KG1 (cell line): ENCODE data around the gene TAS2R14.

Experiments used
- DNase-seq: peaks from one replicate; lab custom pipeline; 2025; lab: John Stamatoyannopoulos, UW

The TAS2R14 gene, protein sequence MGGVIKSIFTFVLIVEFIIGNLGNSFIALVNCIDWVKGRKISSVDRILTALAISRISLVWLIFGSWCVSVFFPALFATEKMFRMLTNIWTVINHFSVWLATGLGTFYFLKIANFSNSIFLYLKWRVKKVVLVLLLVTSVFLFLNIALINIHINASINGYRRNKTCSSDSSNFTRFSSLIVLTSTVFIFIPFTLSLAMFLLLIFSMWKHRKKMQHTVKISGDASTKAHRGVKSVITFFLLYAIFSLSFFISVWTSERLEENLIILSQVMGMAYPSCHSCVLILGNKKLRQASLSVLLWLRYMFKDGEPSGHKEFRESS

GRCh38 chr12:10939163-10939562 is at the start of gene TAS2R14:
Gene TAS2R14, minus strand, starts transcription at chr12:10939263. Its CDS starts 56 bp downstream, at chr12:10939207.
- no peak for DNase-seq

GRCh38 chr12:10986812-10987211 is 47.7 kb upstream of the TAS2R14 start, which contains the start of gene TAS2R50:
Gene TAS2R50, minus strand, starts transcription at chr12:10986912. Its CDS starts 52 bp downstream, at chr12:10986860.
- no peak for DNase-seq

- DNase-seq = no peak
Measured at GRCh38 chr12:10982244-10982643, 43.2 kb upstream of the TAS2R14 start.

DNA sequence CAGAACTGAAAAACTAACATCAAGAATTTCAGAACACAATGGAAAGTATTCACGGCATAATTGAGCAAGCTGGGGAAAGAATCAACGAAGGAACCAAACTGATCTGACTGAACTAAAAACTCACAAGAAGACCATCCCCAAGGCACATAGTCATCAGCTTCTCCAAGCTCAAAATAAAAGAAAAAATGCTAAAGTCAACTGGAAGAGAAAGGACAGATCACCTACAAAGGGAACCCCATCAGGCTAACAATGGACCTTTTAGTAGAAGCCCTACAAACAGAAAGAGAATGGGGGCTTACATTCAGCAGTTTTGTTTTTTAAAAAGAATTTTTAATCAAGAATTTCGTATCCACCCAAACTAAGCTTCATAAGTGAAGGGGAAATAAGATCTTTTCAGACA is 35.9 kb upstream of the TAS2R14 start:
- no peak for DNase-seq

DNA sequence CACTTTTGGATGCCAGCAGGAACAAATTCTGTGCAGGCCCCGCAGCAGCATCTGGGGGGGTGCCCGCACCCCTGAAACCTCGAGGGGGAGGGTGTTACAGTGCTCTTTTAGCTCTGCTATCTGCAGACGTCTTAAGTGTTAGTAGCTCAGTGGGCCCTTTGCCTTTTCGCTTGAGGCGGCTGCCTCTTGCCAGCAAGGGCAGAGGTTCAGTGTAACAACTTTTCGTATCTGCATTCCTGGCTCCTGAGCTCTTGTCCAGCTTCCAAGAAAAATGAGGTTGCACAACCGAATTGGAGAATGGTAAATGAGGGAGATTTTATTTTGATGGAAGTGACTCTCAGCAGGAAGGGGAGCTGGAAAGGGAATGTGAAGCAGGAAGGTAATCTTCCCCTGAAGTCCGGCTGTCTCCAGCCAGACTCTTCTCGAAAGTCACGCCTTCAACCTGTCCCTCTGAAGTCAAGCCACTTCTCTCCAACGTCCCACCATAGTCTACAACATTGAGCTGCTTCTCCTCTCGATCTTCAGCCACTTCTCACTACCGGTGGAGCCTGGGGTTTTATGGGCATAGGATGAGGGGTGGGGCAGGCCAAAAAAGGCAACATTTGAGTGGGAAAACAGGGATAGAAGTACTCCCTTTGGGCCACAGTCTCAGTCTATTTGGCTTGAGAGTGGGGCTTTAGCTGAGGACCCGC is 29.8 kb upstream of the TAS2R14 start:
- no peak for DNase-seq

GRCh38 chr12:10967409-10967808 is 28.3 kb upstream of the TAS2R14 start:
- DNase-seq = no peak

- no peak for DNase-seq
Measured at GRCh38 chr12:10966314-10966713, 27.3 kb upstream of the TAS2R14 start.

- DNase-seq = no peak
Measured at GRCh38 chr12:10965476-10965875, 26.4 kb upstream of the TAS2R14 start.

GRCh38 chr12:10960211-10960610 is 21.1 kb upstream of the TAS2R14 start:
- no peak for DNase-seq

- DNase-seq = no peak
Measured at GRCh38 chr12:10959804-10960203, 20.7 kb upstream of the TAS2R14 start.

GRCh38 chr12:10957741-10958140 is 18.7 kb upstream of the TAS2R14 start:
- DNase-seq = no peak

DNA sequence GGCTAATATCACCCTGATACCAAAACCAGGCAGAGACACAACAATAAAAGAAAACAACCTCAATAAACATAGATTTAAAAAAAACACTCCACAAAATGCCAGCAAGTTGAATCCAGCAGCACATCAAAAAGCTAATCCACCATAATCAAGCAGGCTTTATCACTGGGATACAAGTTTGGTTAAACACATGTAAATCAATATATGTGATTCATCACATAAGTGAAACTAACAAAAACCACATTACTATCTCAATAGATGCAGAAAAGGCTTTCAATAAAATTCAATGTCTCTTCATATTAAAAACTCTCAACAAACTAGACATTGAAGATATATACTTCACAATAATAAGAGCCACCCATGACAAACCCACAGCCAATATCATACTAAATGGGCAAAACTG is 17.0 kb upstream of the TAS2R14 start:
- no peak for DNase-seq

GRCh38 chr12:10952645-10953044 is 13.6 kb upstream of the TAS2R14 start:
- no peak for DNase-seq

DNA sequence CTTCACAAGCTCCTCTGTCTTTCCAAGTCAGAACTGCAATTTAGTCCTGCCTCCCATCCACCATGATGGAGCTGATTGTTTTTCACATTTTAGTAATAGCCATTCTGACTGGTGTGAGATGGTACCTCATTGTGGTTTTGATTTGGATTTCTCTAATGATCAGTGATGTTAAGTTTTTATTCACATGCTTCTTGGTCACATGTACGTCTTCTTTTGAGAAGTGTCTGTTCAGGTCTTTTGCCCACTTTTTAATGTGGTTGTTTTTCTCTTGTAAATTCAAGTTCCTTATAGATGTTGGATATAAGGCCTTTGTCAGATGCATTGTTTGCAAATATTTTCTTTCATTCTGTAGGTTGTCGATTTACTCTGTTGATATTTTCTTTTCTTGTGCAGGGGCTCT is 4.1 kb upstream of the TAS2R14 start:
- DNase-seq = no peak

GRCh38 chr12:10941916-10942607 is 3.0 kb upstream of the TAS2R14 start:
- no peak for DNase-seq

GRCh38 chr12:10941369-10941768 is 2.3 kb upstream of the TAS2R14 start:
- DNase-seq = no peak

DNA sequence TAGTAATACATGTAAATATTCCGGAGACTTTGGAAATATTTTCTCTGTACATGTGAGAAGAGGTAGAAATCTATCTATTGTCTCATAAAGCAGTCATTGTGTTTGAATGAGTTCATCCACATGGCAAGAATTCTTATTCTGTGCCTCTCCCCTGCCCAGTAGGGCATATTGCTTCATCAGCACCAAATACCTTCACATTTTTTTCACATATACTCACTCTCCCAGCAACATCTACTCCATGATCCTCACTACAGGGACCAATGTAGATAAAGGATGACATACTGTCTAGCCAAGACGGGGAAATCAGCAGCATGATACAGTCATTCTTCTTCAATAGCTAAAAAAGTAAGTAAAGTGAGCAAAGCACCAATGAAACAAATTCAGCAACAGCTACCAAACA is 1.3 kb upstream of the TAS2R14 start:
- no peak for DNase-seq

- no peak for DNase-seq
Measured at GRCh38 chr12:10936506-10936905, 2.6 kb downstream of the TAS2R14 start.

DNA sequence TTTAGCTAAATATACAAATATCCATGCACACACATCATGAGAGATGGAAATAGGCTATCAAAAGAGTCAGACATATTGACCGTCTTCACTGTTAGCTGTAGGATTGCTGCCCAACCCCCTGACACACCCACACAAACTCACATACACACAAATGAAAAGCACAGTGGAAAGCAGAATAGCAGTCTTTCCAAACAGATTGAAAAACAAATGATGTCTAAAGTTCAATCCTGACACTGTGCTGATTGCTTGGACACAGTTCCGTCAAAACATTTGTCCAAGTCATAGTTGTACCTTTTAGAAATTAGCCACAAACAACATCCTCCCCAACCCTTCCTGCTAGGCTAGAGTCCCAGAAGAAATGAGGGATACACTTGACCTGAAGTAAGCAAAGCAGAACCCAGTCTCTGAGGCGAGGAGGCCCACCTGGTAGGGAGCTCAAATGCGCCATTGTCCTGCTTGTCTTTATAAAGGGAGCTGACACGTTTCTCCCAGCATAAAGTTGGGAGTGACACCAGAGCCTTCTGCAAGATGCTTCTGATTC is 10.2 kb downstream of the TAS2R14 start, which contains the start of gene PRH2:
Gene PRH2, plus strand, starts transcription at position 491 of the 541 bp plus-strand sequence. Its CDS starts 38 bp downstream, at position 529.
- DNase-seq = no peak

- DNase-seq = no peak
Measured at GRCh38 chr12:10926269-10926668, 12.8 kb downstream of the TAS2R14 start.

DNA sequence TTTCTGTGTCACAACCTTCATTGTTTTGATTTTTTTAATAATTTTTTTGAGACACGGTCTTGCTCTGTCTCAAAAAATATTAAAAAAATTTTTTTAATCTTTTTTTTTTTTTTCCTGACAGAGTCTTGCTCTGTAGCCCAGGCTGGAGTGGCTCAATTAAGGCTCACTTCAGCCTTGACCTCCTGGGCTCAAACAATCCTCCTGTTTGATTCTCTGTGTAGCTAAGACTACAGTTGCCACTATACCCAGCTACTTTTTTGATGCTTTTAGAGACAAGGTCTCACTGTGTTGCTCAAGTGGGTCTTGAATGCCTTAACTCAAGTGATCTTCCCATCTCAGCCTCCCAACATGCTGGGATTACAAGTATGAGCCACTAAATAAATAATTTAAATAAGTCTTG is 19.3 kb downstream of the TAS2R14 start:
- no peak for DNase-seq

DNA sequence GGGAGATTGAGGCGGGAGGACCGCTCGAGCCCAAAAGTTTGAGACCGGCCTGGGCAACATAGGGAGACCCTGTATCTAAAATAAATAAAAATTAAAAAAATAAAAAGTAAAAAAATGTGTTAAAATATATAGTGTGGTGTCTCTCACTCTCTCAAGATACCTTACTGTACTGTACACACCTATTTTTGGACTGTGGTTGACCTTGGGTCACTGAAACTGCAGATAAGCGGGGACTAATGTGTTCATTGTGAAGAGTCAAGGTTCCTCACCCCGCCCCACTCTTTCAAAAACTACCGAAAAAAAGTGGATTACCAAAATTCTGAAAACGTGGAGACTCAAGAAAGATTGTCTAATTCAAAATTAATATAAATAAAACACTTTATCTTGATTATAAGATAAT is 28.7 kb downstream of the TAS2R14 start:
- no peak for DNase-seq

- DNase-seq = no peak
Measured at GRCh38 chr12:10909462-10909861, 29.6 kb downstream of the TAS2R14 start, which contains the start of gene TAS2R13. Gene TAS2R13, minus strand, starts transcription at chr12:10909562. Its CDS starts 264 bp downstream, at chr12:10909298.
